ENCODE results near the gene CASTOR1. TPM values are rescaled to one million over a fixed set of nuclear protein-coding genes. Genes with fewer than 3 reads are reported as not detected.
A peak's percentile ranks its signal among the peaks of the same experiment; 100 is the strongest.

Gene CASTOR1
- total and polyA plus RNA-seq, 4 donors: 12.6 to 26.5 (median 15.3) TPM

- Histone ChIP-seq H3K4me1 (ENCODE audit: control insufficient read depth in 5 of 5, insufficient read depth in 5 of 5, low read length in 5 of 5) (peaks cover 0 to 2% (median 0%) of the 10 kb centered on the region in 5 donors), H3K4me3 (no peak overlapping the region), H3K9ac (ENCODE audit: insufficient read depth in 1 of 2, low read length in 2 of 2) (no peak overlapping the region), H3K36me3 (ENCODE audit: control insufficient read depth in 4 of 4, insufficient read depth in 4 of 4, low read length in 4 of 4) (no peaks in the 10 kb centered on the region), H3K9me3 (ENCODE audit: control insufficient read depth in 4 of 4, insufficient read depth in 3 of 4, low read length in 3 of 4) (no peaks in the 10 kb centered on the region), H3K27me3 (ENCODE audit: control insufficient read depth in 3 of 3, insufficient read depth in 3 of 3, low read length in 2 of 3) (no peaks in the 10 kb centered on the region), H3K27ac (ENCODE audit: low read depth in 1 of 2, low read length in 1 of 2) (no peak overlapping the region)
- 86 to 89% methylated on average over 17 of the region's 17 CpGs for WGBS, 2 donors
- ATAC-seq (ENCODE audit: insufficient read depth, low FRiP score) (no peak), DNase-seq (no peak)
- no peak for TF ChIP-seq CTCF (IDR thresholded peaks at IDR 0.05; ENCODE audit: control extremely low read depth, extremely low read depth)
Observed at GRCh38 chr22:30263883-30264282, 25.4 kb downstream of the CASTOR1 start.

GRCh38 chr22:30262917-30263741, 26.2 kb downstream of the CASTOR1 start:
- WGBS, 2 donors: 15 to 20% methylated on average over 27 of the region's 27 CpGs
- DNase-seq: peak; percentile 75 to 83 (median 81)
- TF ChIP-seq CTCF (IDR thresholded peaks at IDR 0.05; ENCODE audit: control extremely low read depth, extremely low read depth): peak; percentile 87
- Histone ChIP-seq H3K27ac (ENCODE audit: low read depth in 1 of 2, low read length in 1 of 2) (no peak overlapping the region), H3K9me3 (ENCODE audit: control insufficient read depth in 4 of 4, insufficient read depth in 3 of 4, low read length in 3 of 4) (no peaks in the 10 kb centered on the region), H3K9ac (ENCODE audit: insufficient read depth in 1 of 2, low read length in 2 of 2) (no peak overlapping the region), H3K4me3 (no peak overlapping the region), H3K27me3 (ENCODE audit: control insufficient read depth in 3 of 3, insufficient read depth in 3 of 3, low read length in 2 of 3) (no peaks in the 10 kb centered on the region), H3K36me3 (ENCODE audit: control insufficient read depth in 4 of 4, insufficient read depth in 4 of 4, low read length in 4 of 4) (no peaks in the 10 kb centered on the region), H3K4me1 (ENCODE audit: control insufficient read depth in 5 of 5, insufficient read depth in 5 of 5, low read length in 5 of 5) (peaks cover 0 to 2% (median 0%) of the 10 kb centered on the region in 5 donors)
- ATAC-seq (ENCODE audit: insufficient read depth, low FRiP score): no peak

- no peak for TF ChIP-seq CTCF (IDR thresholded peaks at IDR 0.05; ENCODE audit: control extremely low read depth, extremely low read depth)
- H3K27me3 ChIP-seq (ENCODE audit: control insufficient read depth in 3 of 3, insufficient read depth in 3 of 3, low read length in 2 of 3): no peaks in the 10 kb centered on the region
- H3K27ac ChIP-seq (ENCODE audit: low read depth in 1 of 2, low read length in 1 of 2): no peak overlapping the region
- ATAC-seq (ENCODE audit: insufficient read depth, low FRiP score) (no peak), DNase-seq (no peak)
- H3K9me3 ChIP-seq (ENCODE audit: control insufficient read depth in 4 of 4, insufficient read depth in 3 of 4, low read length in 3 of 4): no peaks in the 10 kb centered on the region
- 89% methylated on average over 4 of the region's 4 CpGs for WGBS, 2 donors
- H3K4me3 ChIP-seq: no peak overlapping the region
- H3K36me3 ChIP-seq (ENCODE audit: control insufficient read depth in 4 of 4, insufficient read depth in 4 of 4, low read length in 4 of 4): no peaks in the 10 kb centered on the region
- H3K9ac ChIP-seq (ENCODE audit: insufficient read depth in 1 of 2, low read length in 2 of 2): no peak overlapping the region
- H3K4me1 ChIP-seq (ENCODE audit: control insufficient read depth in 5 of 5, insufficient read depth in 5 of 5, low read length in 5 of 5): peaks cover 0 to 2% (median 0%) of the 10 kb centered on the region in 5 donors
Observed at GRCh38 chr22:30262112-30262511, 27.2 kb downstream of the CASTOR1 start.
